GM10266 (cell line): Measurements from ENCODE around the gene PAM.
A peak's percentile ranks its signal among the peaks of the same experiment; 100 is the strongest.

Experiments
- DNase-seq: peaks from one replicate; pipeline ENCODE4 v3.0.0; 2012; ENCODE audit errors: extremely low spot score
- TF ChIP-seq, protein P1 (sequence below): IDR thresholded peaks from 2 replicates; pipeline ENCODE4 v1.5.1; 2012; ENCODE audit warnings: mild to moderate bottlenecking, low read depth; ENCODE audit not compliant: control insufficient read depth, insufficient read depth; ENCODE audit errors: missing control alignments

Gene PAM

DNA sequence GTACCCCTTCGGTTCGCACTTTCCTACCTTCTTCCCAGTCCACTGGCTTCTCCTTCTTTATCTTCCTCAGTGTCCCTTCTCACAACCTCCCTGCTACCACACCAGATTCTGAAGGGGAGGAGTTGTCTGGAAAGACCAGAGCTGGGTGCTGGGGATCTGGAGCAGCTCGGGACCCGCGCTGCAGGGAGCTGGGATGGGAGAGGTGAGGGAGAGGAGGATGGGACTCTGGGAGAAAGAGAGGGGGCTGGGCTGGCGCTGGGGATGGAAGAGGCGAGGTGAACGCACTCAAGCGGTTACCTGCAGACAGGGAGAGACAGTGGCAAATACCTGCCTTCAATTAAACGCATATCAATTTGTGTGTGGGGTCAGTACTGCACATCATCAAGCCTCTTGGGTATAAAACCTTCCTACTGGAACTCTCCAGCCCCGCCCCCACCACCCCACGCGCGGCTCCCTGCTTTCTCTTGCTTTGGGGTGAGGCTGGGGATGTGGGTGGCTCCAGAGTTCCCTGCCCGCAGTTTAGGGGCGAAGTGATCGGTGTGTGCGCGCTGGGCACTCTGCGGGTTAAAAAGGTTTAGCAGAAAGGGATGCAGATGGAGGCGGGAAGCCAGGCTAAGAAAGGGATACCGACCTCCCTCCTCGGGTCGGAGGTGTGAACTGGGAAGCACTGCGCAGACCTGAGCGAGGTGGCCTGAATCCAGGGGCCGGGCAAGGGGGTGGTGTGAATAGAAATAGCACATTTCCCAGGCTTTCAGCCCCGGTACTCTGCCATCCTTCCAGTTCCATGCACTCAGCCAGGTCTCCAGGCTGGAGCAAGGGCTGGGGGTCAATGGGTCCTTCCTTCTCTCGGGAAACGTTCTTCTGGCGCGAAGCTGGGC, 977 bp upstream of the PAM start:
- peak; percentile 31 for DNase-seq
- TF ChIP-seq, protein P1, sequence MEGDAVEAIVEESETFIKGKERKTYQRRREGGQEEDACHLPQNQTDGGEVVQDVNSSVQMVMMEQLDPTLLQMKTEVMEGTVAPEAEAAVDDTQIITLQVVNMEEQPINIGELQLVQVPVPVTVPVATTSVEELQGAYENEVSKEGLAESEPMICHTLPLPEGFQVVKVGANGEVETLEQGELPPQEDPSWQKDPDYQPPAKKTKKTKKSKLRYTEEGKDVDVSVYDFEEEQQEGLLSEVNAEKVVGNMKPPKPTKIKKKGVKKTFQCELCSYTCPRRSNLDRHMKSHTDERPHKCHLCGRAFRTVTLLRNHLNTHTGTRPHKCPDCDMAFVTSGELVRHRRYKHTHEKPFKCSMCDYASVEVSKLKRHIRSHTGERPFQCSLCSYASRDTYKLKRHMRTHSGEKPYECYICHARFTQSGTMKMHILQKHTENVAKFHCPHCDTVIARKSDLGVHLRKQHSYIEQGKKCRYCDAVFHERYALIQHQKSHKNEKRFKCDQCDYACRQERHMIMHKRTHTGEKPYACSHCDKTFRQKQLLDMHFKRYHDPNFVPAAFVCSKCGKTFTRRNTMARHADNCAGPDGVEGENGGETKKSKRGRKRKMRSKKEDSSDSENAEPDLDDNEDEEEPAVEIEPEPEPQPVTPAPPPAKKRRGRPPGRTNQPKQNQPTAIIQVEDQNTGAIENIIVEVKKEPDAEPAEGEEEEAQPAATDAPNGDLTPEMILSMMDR: no peak

DNA sequence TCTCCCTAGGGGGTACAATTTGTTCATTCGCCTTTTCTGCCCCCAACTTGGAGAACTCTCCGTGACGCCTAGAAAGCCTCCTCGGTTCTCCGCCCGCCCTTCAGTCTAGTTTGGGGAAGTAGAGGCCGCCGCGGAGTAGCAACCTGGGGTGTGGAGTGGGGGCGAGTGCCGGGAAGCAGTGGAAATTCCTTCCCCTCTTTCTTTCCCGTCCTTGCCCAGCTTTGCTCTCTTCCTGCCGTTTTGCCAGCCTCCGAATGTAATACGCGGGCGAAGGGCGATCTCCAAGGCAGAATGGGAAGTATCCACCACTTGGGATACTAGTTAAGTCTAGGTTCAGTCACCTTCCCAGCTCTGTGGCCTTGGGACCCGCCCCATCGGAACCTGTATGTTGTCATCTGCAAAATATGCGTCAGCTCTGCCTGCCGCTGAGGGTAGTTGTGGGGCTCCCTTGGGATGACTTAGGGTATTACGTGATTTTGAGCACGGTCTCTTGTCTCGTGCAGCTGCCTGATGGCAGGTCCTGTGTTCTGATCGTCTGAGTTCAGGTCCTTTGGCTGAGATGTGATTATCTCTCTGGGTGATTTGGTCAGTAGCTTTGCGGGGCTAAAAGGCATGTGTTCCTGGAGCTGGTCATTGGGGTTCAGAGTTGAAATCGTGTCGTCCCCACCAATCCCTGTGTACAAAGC, 724 bp downstream of the PAM start:
- TF ChIP-seq, protein P1: no peak
- DNase-seq: peak; percentile 76

DNA sequence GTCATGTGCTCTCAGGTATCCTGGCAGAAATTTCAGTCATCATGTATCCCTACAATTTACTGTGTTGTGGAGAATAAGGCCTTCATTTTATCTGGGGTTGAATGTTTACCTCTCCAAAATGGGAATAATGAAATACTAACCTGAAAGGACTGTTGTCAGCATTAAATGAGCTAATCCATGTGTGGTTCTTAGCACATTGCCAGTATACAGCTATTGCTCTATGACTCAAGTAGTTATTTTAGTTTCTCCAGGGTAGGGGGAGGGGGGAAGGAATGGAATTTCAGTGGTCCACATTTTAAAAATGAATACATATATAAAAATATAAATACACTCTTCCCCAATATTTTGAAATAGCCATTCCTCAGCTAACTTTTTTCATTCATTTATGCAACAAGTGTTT, 3.5 kb downstream of the PAM start:
- no peak for DNase-seq
- TF ChIP-seq, protein P1: no peak

DNA sequence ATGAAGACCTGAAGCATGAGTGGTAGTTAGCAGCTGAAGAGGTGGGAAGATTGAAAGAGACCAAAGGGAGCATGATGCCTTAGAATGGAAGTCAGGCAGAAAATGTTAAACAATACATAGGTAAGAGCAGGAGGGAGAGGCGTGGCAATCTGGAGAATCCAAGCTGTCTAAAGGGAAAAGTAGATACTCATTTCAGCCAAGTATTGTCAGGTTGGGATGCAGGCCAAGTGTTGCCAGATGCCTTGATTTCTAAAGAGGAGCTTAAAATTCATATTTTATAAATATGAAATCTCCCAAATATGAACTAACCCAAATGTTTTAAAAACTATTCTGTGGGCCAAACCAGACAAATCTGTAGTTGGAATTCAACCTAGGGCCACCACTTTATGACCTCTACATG, 4.2 kb downstream of the PAM start:
- TF ChIP-seq, protein P1: no peak
- DNase-seq: no peak

DNA sequence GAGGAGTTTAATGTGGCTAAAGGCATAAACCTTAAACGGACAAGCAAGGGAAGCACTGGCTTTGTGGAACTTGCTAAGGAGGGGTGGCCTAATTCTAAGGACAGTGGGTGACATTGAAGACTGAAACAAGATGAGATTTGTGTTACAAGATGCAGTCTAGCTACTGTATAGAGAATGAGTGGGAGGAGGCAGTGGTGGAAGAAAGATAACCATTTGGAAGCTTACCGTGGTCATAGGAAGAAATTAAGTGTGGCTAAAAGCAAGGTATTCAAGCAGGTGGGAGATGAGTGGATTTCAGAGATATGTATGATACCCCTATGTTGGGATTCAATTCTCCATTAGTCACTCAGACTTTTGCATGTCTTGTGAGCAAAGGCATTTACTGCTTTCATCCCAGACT, 4.6 kb downstream of the PAM start:
- TF ChIP-seq, protein P1: no peak
- no peak for DNase-seq

DNA sequence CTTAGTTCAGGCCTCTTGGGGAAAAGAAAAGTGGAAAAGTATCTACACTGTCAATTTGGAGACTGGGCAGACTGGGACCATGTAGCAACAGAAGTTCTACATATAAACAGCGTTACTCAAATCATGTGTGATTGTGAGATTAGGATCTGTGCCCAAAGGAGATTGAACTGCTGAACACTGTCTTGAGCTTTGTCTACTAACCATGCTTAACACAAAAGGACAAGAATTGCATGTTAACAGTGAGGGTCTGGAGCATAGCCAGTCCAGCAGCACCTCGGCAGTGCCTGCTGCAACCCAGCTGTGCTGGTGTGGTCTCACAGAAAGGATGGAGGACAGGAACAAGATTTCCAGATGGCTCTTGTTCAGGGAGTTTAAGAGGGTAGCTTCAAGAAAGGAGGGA, 5.7 kb downstream of the PAM start:
- no peak for DNase-seq
- TF ChIP-seq, protein P1: no peak

DNA sequence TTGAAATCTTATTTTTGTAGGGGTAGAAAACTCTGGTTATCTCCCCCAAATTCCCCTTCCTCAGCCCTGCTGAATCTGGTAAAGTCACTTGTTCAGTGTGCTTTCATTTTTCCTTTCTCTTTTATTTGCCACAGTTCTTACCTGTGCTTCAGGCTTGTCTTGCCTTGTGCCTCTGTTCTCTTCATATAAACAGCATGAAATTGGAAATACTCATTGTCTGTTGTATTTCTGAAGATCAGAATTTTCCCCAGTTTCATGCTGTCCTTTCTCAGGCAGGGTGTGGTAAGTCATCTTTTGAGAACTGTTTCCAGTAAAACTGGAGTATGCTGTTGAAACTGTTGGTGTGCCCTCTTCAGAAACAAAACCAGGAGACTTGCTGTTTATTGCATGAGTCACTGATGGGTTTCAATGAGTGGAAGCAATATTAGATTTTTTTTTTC, 7.0 kb downstream of the PAM start:
- DNase-seq: no peak
- TF ChIP-seq, protein P1: no peak
